Heart left ventricle (tissue), 13 donors: ENCODE measurements around the gene STX16.

Experiments
- CTCF ChIP-seq, 12 donors: fragments of 200-600 bp; sonication (generic) in 4 of 12; IDR thresholded peaks; one replicate each; pipeline versions ENCODE4 v1.5.0 to v1.8.0; 2018 to 2022; ENCODE audit warnings: antibody characterized with exemption in 12 of 12, mild to moderate bottlenecking in 5 of 12
- POLR2A ChIP-seq, 2 donors: fragments of 450-650 bp; IDR thresholded peaks; one replicate each; pipeline ENCODE4 v1.6.1; 2017; ENCODE audit warnings: antibody characterized with exemption in 2 of 2, mild to moderate bottlenecking in 2 of 2, moderate library complexity in 2 of 2
- donor health status: ischemic (EF 13 %, LVEDD 7.1; RV severe dilation, severe dysfunction).
- donor health status: DM: no; HTN: yes; CAD: no.
- donor health status: DM: no; HTN: no; CAD: no.
- donor health status: ischemic (EF 25% LVEDD 6.9; RV normal size, moderate dysfunction).
- donor health status: ischemic (EF 25% LVEDD 5.7; RV mildly dilated, moderate dysfunction).
- donor health status: ischemic (EF 35%, LVEDD 5.7; RV mildly dilated, moderate dysfunction).
- donor health status: nonischemic (EF 11% LVEDD 7.7; RV severe dilation, severe dysfunction).
- donor health status: DM: yes; HTN: yes; CAD: no.
- donor health status: PGD.
- donor health status: ischemic (EF 29% LVEDD 5.4; RV normal size, mild dysfunction).
- donor health status: nonischemic (EF 23%, LVEDD 6.1; RV moderate dilation, normal function).

- TF ChIP-seq CTCF (IDR thresholded peaks at IDR 0.05) (no peak), POLR2A (IDR thresholded peaks at IDR 0.05) (no peak)
These were observed 23.6 kb upstream of the STX16 start for GRCh38 chr20:58627212-58628072.
